IgD-negative memory B cell (primary cell): Measurements from ENCODE around the gene ADAM22. TPM values are rescaled to one million over a fixed set of nuclear protein-coding genes. Genes with fewer than 3 reads are reported as not detected.
A peak's percentile ranks its signal among the peaks of the same experiment; 100 is the strongest.
"Not testable (repeated sequence)": the region's sequence is repeated elsewhere in the genome, so short reads cannot be mapped to it uniquely, and the experiment has no call there.

ENCODE experiments used
- H3K27ac Mint-ChIP-seq, 3 donors: one replicate each; pipeline ENCODE4 v1.8.0; 2020 to 2022; ENCODE audit warnings: mild to moderate bottlenecking in 3 of 3, mixed read lengths in 3 of 3, moderate library complexity in 1 of 3
- H3K27me3 Mint-ChIP-seq: one replicate; pipeline ENCODE4 v1.8.0; 2021; ENCODE audit warnings: mixed read lengths
- H3K36me3 Mint-ChIP-seq: one replicate; pipeline ENCODE4 v1.8.0; 2020; ENCODE audit warnings: mild to moderate bottlenecking, mixed read lengths
- H3K4me1 Mint-ChIP-seq, 3 donors: one replicate each; pipeline ENCODE4 v1.8.0; 2020 to 2022; ENCODE audit warnings: mixed read lengths in 3 of 3, mild to moderate bottlenecking in 1 of 3
- H3K4me3 Mint-ChIP-seq, 4 donors: one replicate each; pipeline ENCODE4 v1.8.0; 2020 to 2022; ENCODE audit warnings: mild to moderate bottlenecking in 4 of 4, mixed read lengths in 4 of 4, moderate library complexity in 3 of 4
- H3K9me3 Mint-ChIP-seq, 3 donors: one replicate each; pipeline ENCODE4 v1.8.0; 2020 to 2021; ENCODE audit warnings: mixed read lengths in 3 of 3, mild to moderate bottlenecking in 1 of 3
- polyA plus RNA-seq: library from polyadenylated mRNA; unstranded; fragments of 300-500 nt; fragmentation: Illumina TruSeq; gene quantifications from one replicate; pipeline ENCODE4 v1.2.3, GENCODE V29; 2021

ADAM22 gene
- polyA plus RNA-seq, 1 donor from 2014 or later: 0.23 TPM

- Mint-ChIP-seq H3K4me3 (peak overlapping the region; percentile 82 to 96 (median 92)), H3K4me1 (peaks cover 0 to 12% (median 8%) of the 10 kb centered on the region in 3 donors), H3K9me3 (no peaks in the 10 kb centered on the region), H3K36me3 (peaks cover 3% of the 10 kb centered on the region), H3K27me3 (no peaks in the 10 kb centered on the region), H3K27ac (peak overlapping the region; percentile 21 to 67 (median 57))
These were observed 790 bp downstream of the ADAM22 start for GRCh38 chr7:87934699-87935383.

GRCh38 chr7:87935384-87935706 is 1.3 kb downstream of the ADAM22 start:
- H3K4me3 Mint-ChIP-seq: peak overlapping the region; percentile 82 to 96 (median 92)
- peaks cover 0 to 12% (median 8%) of the 10 kb centered on the region in 3 donors for H3K4me1 Mint-ChIP-seq
- no peaks in the 10 kb centered on the region for H3K9me3 Mint-ChIP-seq
- no peaks in the 10 kb centered on the region for H3K27me3 Mint-ChIP-seq
- peak overlapping the region in 2 of 3 donors; percentile 21 to 57 for H3K27ac Mint-ChIP-seq
- H3K36me3 Mint-ChIP-seq: peaks cover 3% of the 10 kb centered on the region

DNA sequence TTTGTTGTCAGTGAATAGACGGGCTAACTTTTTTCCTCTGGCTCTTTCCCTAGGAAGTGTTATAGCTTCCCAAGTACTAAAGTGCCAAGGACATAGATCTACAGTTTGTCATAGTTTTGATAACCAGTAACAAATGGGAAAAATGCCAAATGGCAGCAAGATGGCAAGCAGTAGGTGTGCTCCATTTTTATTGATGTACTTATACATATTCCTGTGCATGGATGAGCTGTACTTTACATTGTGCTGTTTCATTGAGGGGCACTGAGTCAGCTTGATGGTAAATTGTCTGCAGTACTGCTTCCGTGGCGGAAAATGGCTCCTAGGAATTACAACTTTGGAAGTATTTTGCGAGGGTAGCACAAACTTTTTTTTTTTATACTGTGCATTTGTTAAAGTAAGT is 7.1 kb downstream of the ADAM22 start:
- Mint-ChIP-seq H3K4me3 (no peak overlapping the region), H3K4me1 (peaks cover 0 to 2% (median 0%) of the 10 kb centered on the region in 3 donors), H3K27me3 (no peaks in the 10 kb centered on the region), H3K9me3 (no peaks in the 10 kb centered on the region), H3K27ac (no peak overlapping the region), H3K36me3 (peaks cover 4% of the 10 kb centered on the region)

GRCh38 chr7:87944547-87944946 is 10.5 kb downstream of the ADAM22 start:
- peaks cover 1% of the 10 kb centered on the region for H3K36me3 Mint-ChIP-seq
- peak overlapping the region in 1 of 3 donors; percentile 52 for H3K27ac Mint-ChIP-seq
- no peak overlapping the region for H3K4me3 Mint-ChIP-seq
- H3K9me3 Mint-ChIP-seq: peaks cover 0 to 3% (median 0%) of the 10 kb centered on the region in 3 donors
- H3K4me1 Mint-ChIP-seq: peaks cover 0 to 5% (median 0%) of the 10 kb centered on the region in 3 donors
- H3K27me3 Mint-ChIP-seq: no peaks in the 10 kb centered on the region

GRCh38 chr7:87945926-87946325 is 11.9 kb downstream of the ADAM22 start:
- not testable (repeated sequence) for H3K27ac Mint-ChIP-seq, H3K27me3 Mint-ChIP-seq, H3K4me1 Mint-ChIP-seq, H3K4me3 Mint-ChIP-seq, H3K9me3 Mint-ChIP-seq, H3K36me3 Mint-ChIP-seq

- peaks cover 0 to 5% (median 0%) of the 10 kb centered on the region in 3 donors for H3K4me1 Mint-ChIP-seq
- no peaks in the 10 kb centered on the region for H3K27me3 Mint-ChIP-seq
- no peaks in the 10 kb centered on the region for H3K36me3 Mint-ChIP-seq
- peaks cover 0 to 3% (median 0%) of the 10 kb centered on the region in 3 donors for H3K9me3 Mint-ChIP-seq
- no peak overlapping the region for H3K4me3 Mint-ChIP-seq
- no peak overlapping the region for H3K27ac Mint-ChIP-seq
These were observed 14.3 kb downstream of the ADAM22 start for GRCh38 chr7:87948371-87948770.

DNA sequence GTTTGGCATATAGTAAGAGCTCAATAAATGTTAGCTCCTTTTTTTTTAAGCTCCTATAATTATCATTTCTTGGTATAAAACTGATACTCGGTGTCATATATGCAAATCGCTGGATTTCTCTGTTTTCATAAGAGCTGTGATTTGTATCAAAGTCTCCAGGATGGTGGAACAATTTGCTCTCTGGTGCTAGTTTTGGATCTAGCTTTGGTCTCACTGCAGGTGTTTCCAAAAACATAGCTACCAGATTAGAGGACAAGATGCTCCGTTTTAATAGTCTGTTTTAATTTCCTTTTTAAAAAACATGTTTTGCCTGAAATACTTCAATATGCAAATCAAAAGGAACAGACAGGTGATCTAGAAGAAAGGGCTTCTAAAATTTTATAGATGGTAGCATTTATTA is 25.3 kb downstream of the ADAM22 start:
- Mint-ChIP-seq H3K4me1 (no peaks in the 10 kb centered on the region), H3K4me3 (no peak overlapping the region), H3K36me3 (peaks cover 6% of the 10 kb centered on the region), H3K9me3 (peaks cover 0 to 2% (median 0%) of the 10 kb centered on the region in 3 donors), H3K27ac (no peak overlapping the region), H3K27me3 (peaks cover 1% of the 10 kb centered on the region)

- Mint-ChIP-seq H3K4me3 (no peak overlapping the region), H3K9me3 (peaks cover 0 to 2% (median 0%) of the 10 kb centered on the region in 3 donors), H3K27ac (no peak overlapping the region), H3K27me3 (peaks cover 1% of the 10 kb centered on the region), H3K36me3 (peaks cover 6% of the 10 kb centered on the region), H3K4me1 (no peaks in the 10 kb centered on the region)
These were observed 26.2 kb downstream of the ADAM22 start for GRCh38 chr7:87960239-87960638.

DNA sequence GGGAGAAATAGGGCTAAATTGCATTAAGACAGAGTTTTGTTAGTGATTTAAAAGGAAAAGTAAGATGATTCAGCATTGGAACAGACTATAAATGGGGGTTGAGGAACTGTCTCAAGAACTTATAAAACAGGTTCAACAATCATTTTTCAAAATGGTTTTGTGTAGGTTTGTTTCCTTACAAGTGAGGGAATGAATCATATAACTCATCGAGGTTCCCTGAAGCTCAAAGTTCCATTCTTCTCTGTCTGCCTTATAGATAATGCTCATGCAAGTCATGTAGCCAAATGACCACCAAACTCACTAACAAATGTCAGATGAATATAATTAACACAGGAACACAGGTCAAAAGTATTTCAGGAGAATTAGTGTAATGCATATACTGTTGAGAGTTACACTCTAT is 27.7 kb downstream of the ADAM22 start:
- Mint-ChIP-seq H3K9me3 (no peaks in the 10 kb centered on the region), H3K27me3 (no peaks in the 10 kb centered on the region), H3K36me3 (peaks cover 1% of the 10 kb centered on the region), H3K4me3 (no peak overlapping the region), H3K27ac (no peak overlapping the region), H3K4me1 (no peaks in the 10 kb centered on the region)

DNA sequence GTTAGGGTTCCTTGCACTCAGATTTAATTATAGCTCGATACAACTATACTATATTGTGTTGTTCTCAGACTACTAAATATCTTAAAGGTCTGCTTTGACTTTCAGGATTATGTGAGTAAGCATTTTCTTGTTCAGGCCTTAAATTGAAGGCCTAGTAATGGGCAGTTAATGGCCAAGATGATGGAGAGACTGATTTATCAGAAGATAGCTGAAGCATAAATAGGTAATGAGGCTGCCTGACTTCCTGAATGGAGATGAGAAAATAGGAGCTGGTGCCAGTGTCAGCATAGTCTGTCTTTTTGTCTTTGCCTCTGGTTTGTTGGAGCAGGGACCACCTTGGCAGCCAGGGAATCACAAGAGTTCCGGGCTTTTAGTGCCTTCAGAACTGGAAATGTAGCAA is 32.2 kb downstream of the ADAM22 start:
- no peaks in the 10 kb centered on the region for H3K36me3 Mint-ChIP-seq
- no peak overlapping the region for H3K27ac Mint-ChIP-seq
- no peaks in the 10 kb centered on the region for H3K27me3 Mint-ChIP-seq
- H3K4me3 Mint-ChIP-seq: no peak overlapping the region
- peaks cover 0 to 2% (median 0%) of the 10 kb centered on the region in 3 donors for H3K4me1 Mint-ChIP-seq
- no peaks in the 10 kb centered on the region for H3K9me3 Mint-ChIP-seq

GRCh38 chr7:87968021-87968420 is 34.0 kb downstream of the ADAM22 start:
- Mint-ChIP-seq H3K36me3 (peaks cover 2% of the 10 kb centered on the region), H3K4me3 (no peak overlapping the region), H3K9me3 (peaks cover 0 to 2% (median 0%) of the 10 kb centered on the region in 3 donors), H3K4me1 (peaks cover 0 to 2% (median 0%) of the 10 kb centered on the region in 3 donors), H3K27ac (no peak overlapping the region), H3K27me3 (no peaks in the 10 kb centered on the region)

GRCh38 chr7:87982116-87982515 is 48.1 kb downstream of the ADAM22 start:
- Mint-ChIP-seq H3K36me3 (peaks cover 1% of the 10 kb centered on the region), H3K9me3 (no peaks in the 10 kb centered on the region), H3K27ac (no peak overlapping the region), H3K27me3 (no peaks in the 10 kb centered on the region), H3K4me1 (no peaks in the 10 kb centered on the region), H3K4me3 (no peak overlapping the region)

GRCh38 chr7:87984088-87984487 is 50.0 kb downstream of the ADAM22 start:
- H3K27me3 Mint-ChIP-seq: no peaks in the 10 kb centered on the region
- no peaks in the 10 kb centered on the region for H3K9me3 Mint-ChIP-seq
- no peaks in the 10 kb centered on the region for H3K36me3 Mint-ChIP-seq
- H3K4me3 Mint-ChIP-seq: no peak overlapping the region
- H3K27ac Mint-ChIP-seq: no peak overlapping the region
- H3K4me1 Mint-ChIP-seq: no peaks in the 10 kb centered on the region

GRCh38 chr7:87993269-87993668 is 59.2 kb downstream of the ADAM22 start:
- H3K4me1 Mint-ChIP-seq: no peaks in the 10 kb centered on the region
- H3K9me3 Mint-ChIP-seq: no peaks in the 10 kb centered on the region
- H3K36me3 Mint-ChIP-seq: no peaks in the 10 kb centered on the region
- H3K4me3 Mint-ChIP-seq: no peak overlapping the region
- no peak overlapping the region for H3K27ac Mint-ChIP-seq
- no peaks in the 10 kb centered on the region for H3K27me3 Mint-ChIP-seq

GRCh38 chr7:87999261-87999660 is 65.2 kb downstream of the ADAM22 start:
- Mint-ChIP-seq H3K4me3 (no peak overlapping the region), H3K27me3 (no peaks in the 10 kb centered on the region), H3K9me3 (no peaks in the 10 kb centered on the region), H3K4me1 (no peaks in the 10 kb centered on the region), H3K27ac (no peak overlapping the region), H3K36me3 (peaks cover 4% of the 10 kb centered on the region)

DNA sequence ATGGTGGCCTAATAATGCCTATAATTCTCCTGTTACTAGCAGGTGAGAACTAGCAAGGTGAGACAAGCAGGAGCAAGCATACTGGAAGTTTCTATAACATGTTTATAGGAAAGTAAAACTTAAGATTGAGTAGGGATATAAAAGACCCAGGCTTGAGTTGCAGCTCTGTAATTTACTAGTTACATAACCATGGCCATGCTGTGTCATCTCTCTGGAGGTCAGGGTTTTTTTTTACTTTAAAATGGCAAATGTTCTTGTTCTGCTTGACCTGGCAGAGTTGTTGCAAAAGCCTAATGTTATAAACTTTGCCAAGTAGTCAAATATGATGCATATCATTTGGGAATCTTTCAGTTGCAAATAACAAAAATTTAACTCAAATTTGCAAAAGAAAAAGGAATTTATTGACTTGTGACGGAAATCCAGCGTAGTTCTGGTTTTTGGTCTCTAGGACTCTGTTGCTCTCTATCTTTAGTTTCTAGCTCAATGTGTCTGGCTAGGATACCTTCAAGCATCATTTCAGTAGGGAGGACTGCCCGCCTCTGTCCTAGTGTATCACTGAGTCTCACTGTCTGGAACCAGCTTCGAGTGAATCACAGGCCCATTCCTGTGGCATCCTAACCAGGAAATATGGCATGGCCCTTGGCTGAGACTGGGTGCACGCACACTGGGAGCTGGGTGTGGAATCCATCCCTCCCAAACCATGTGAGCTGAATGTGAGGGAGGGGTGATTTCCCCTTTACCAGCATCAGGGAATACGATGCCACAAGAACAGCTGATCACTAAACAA is 67.9 kb downstream of the ADAM22 start:
- peaks cover 4% of the 10 kb centered on the region for H3K36me3 Mint-ChIP-seq
- H3K27ac Mint-ChIP-seq: no peak overlapping the region
- H3K4me3 Mint-ChIP-seq: no peak overlapping the region
- H3K9me3 Mint-ChIP-seq: no peaks in the 10 kb centered on the region
- no peaks in the 10 kb centered on the region for H3K4me1 Mint-ChIP-seq
- H3K27me3 Mint-ChIP-seq: no peaks in the 10 kb centered on the region
